SK-N-SH (cell line): Measurements from ENCODE around the gene NAALAD2. TPM values are rescaled to one million over a fixed set of nuclear protein-coding genes. Genes with fewer than 3 reads are reported as not detected.

Experiments
- CTCF ChIA-PET: fragments of 300-600, 350-600 bp; formaldehyde crosslinking; extraction: SDS; loops from one replicate; lab custom pipeline; 2021; lab: Yijun Ruan, JAX
- POLR2A ChIA-PET: fragments of 350-600 bp; sonication (Branson Sonifier 250); formaldehyde crosslinking; extraction: SDS; loops from one replicate; lab custom pipeline; 2020; ENCODE audit warnings: antibody characterized with exemption, inconsistent platforms; lab: Yijun Ruan, JAX
- DNase-seq: peaks from one replicate; pipeline ENCODE4 v3.0.0; 2012
- H2AFZ ChIP-seq: fragments of 200-600 bp; sonication (generic); 2 replicates; pipeline ENCODE4 v1.8.1; 2016; ENCODE audit warnings: antibody characterized with exemption, mild to moderate bottlenecking, low read depth
- H3F3A ChIP-seq: fragments of 200-600 bp; sonication (generic); replicated peaks from 2 replicates; pipeline ENCODE3; 2016; ENCODE audit warnings: antibody characterized with exemption, mild to moderate bottlenecking; ENCODE audit not compliant: insufficient read depth
- H3K27ac ChIP-seq, 2 experiments: fragments of 200-500 bp in 1 of 2; fragments of 200-600 bp in 1 of 2; sonication (Bioruptor generic) in 1 of 2; sonication (generic), shearing (Covaris generic) in 1 of 2; 2 replicates each; pipeline versions ENCODE4 v1.5.1 to v1.6.1; 2014 to 2016; ENCODE audit warnings: low read depth in 2 of 2, inconsistent platforms in 1 of 2, low read length in 1 of 2, mild to moderate bottlenecking in 1 of 2, mixed read lengths in 1 of 2
- H3K27me3 ChIP-seq: fragments of 200-600 bp; sonication (generic), shearing (Covaris generic); 2 replicates; pipeline ENCODE4 v1.6.1; 2016; ENCODE audit warnings: mixed run types; ENCODE audit not compliant: insufficient read depth
- H3K36me3 ChIP-seq, 2 experiments: fragments of 200-500 bp in 1 of 2; fragments of 200-600 bp in 1 of 2; sonication (Bioruptor generic) in 1 of 2; sonication (generic) in 1 of 2; replicated peaks in 1 of 2; 2 replicates each; pipeline versions ENCODE3 to v1.5.1; 2014 to 2016; ENCODE audit warnings: low read length in 1 of 2, mild to moderate bottlenecking in 1 of 2; ENCODE audit not compliant: insufficient read depth in 2 of 2, control insufficient read depth in 1 of 2
- H3K4me1 ChIP-seq, 2 experiments: fragments of 200-500 bp in 1 of 2; fragments of 200-600 bp in 1 of 2; sonication (Bioruptor generic) in 1 of 2; sonication (generic), shearing (Covaris generic) in 1 of 2; 2 replicates each; pipeline versions ENCODE4 v1.5.1 to v1.6.1; 2014 to 2016; ENCODE audit warnings: low read depth in 1 of 2, low read length in 1 of 2, mixed run types in 1 of 2; ENCODE audit not compliant: insufficient read depth in 2 of 2, control insufficient read depth in 1 of 2
- H3K4me2 ChIP-seq: fragments of 200-600 bp; sonication (generic), shearing (Covaris generic); 2 replicates; pipeline ENCODE4 v1.6.1; 2017; ENCODE audit warnings: mixed run types
- H3K4me3 ChIP-seq, 2 experiments: fragments of 200-500 bp in 1 of 2; fragments of 200-600 bp in 1 of 2; sonication (Bioruptor generic) in 1 of 2; sonication (generic), shearing (Covaris generic) in 1 of 2; 2 replicates each; pipeline versions ENCODE4 v1.5.1 to v1.8.1; 2014 to 2016; ENCODE audit warnings: low read depth in 2 of 2, inconsistent platforms in 1 of 2, low read length in 1 of 2, mild to moderate bottlenecking in 1 of 2, mixed read lengths in 1 of 2, moderate library complexity in 1 of 2
- H3K79me2 ChIP-seq: fragments of 200-600 bp; sonication (generic); 2 replicates; pipeline ENCODE4 v1.8.1; 2017; ENCODE audit warnings: mild to moderate bottlenecking; ENCODE audit not compliant: insufficient read depth
- H3K9ac ChIP-seq: fragments of 200-600 bp; sonication (generic); 2 replicates; pipeline ENCODE4 v1.6.1; 2017; ENCODE audit warnings: mixed run types
- H3K9me2 ChIP-seq: fragments of 200-600 bp; sonication (generic); 2 replicates; pipeline ENCODE4 v1.6.1; 2017; ENCODE audit warnings: mixed run types
- H3K9me3 ChIP-seq: fragments of 200-600 bp; sonication (generic); 2 replicates; pipeline ENCODE4 v1.6.1; 2017; ENCODE audit warnings: mixed run types, mild to moderate bottlenecking, moderate library complexity
- H4K20me1 ChIP-seq: fragments of 200-600 bp; sonication (generic); 2 replicates; pipeline ENCODE4 v1.6.1; 2017; ENCODE audit warnings: mild to moderate bottlenecking, mixed run types; ENCODE audit not compliant: insufficient read depth
- EZH2phosphoT487 ChIP-seq: fragments of 200-600 bp; sonication (generic); IDR thresholded peaks from 2 replicates; pipeline ENCODE4 v1.6.1; 2017; ENCODE audit warnings: low read depth, mixed run types, mild to moderate bottlenecking, antibody characterized with exemption, moderate library complexity, borderline replicate concordance
- FOSL2 ChIP-seq: IDR thresholded peaks from 2 replicates; pipeline ENCODE4 v1.4.0; 2012; ENCODE audit warnings: low read depth, mild to moderate bottlenecking, moderate library complexity, borderline replicate concordance
- FOXJ3 ChIP-seq: sonication (generic); formaldehyde crosslinking; IDR thresholded peaks from 2 replicates; pipeline ENCODE4 v1.5.1; 2020; ENCODE audit warnings: mild to moderate bottlenecking, missing genetic modification reagents
- FOXM1 ChIP-seq: IDR thresholded peaks from 2 replicates; pipeline ENCODE4 v1.4.0; 2012; ENCODE audit warnings: low read depth, mild to moderate bottlenecking
- GABPA ChIP-seq: IDR thresholded peaks from 2 replicates; pipeline ENCODE4 v1.4.0; 2012; ENCODE audit warnings: low read depth, mild to moderate bottlenecking
- GATA2 ChIP-seq: sonication (generic); formaldehyde crosslinking; IDR thresholded peaks from 2 replicates; pipeline ENCODE4 v1.5.0; 2020; ENCODE audit warnings: mild to moderate bottlenecking, missing genetic modification reagents
- MAX ChIP-seq: IDR thresholded peaks from 2 replicates; pipeline ENCODE4 v1.4.0; 2012; ENCODE audit warnings: low read depth
- MXI1 ChIP-seq: IDR thresholded peaks from 2 replicates; pipeline ENCODE4 v1.6.1; 2012; ENCODE audit warnings: mild to moderate bottlenecking, low read depth, low read length, improper control_type of control experiment
- NRF1 ChIP-seq: IDR thresholded peaks from 2 replicates; pipeline ENCODE4 v1.6.1; 2012; ENCODE audit warnings: low read depth, mild to moderate bottlenecking, low read length
- POLR2AphosphoS5 ChIP-seq: IDR thresholded peaks from 2 replicates; pipeline ENCODE4 v1.6.1; 2012; ENCODE audit warnings: low read depth, low read length
- RAD21 ChIP-seq: IDR thresholded peaks from 2 replicates; pipeline ENCODE4 v1.6.1; 2012; ENCODE audit warnings: mild to moderate bottlenecking, low read length
- RCOR1 ChIP-seq: fragments of 150-350 bp; IDR thresholded peaks from 2 replicates; pipeline ENCODE4 v1.6.1; 2017; ENCODE audit warnings: antibody characterized with exemption, low read length
- SIN3A ChIP-seq: IDR thresholded peaks from 2 replicates; pipeline ENCODE4 v1.6.1; 2012; ENCODE audit warnings: low read depth, mild to moderate bottlenecking, low read length, moderate library complexity, borderline replicate concordance
- TAF1 ChIP-seq: IDR thresholded peaks from 2 replicates; pipeline ENCODE4 v1.6.1; 2012; ENCODE audit warnings: low read depth, mild to moderate bottlenecking, low read length, moderate library complexity, borderline replicate concordance
- TEAD4 ChIP-seq: IDR thresholded peaks from 2 replicates; pipeline ENCODE4 v1.4.0; 2012; ENCODE audit warnings: mild to moderate bottlenecking, borderline replicate concordance; ENCODE audit not compliant: insufficient read depth
- USF2 ChIP-seq: fragments of 150-350 bp; IDR thresholded peaks from 2 replicates; pipeline ENCODE4 v1.6.1; 2017; ENCODE audit warnings: antibody characterized with exemption, low read length, low read depth, borderline replicate concordance
- YY1 ChIP-seq: IDR thresholded peaks from 2 replicates; pipeline ENCODE4 v1.4.0; 2012; ENCODE audit warnings: low read depth, mild to moderate bottlenecking
- WGBS: methylation state at CpG from one replicate; pipeline ENCODE4 v1.1.6; 2017; ENCODE audit warnings: low lambda C conversion rate; 5-methylcytosine and 5-hydroxymethylcytosine counted together
- polyA plus RNA-seq, 3 experiments: library from polyadenylated mRNA; depleted of rRNA; stranded (reverse); fragments of >200 nt; gene quantifications; 2 replicates each; pipeline ENCODE4 v1.2.3, GENCODE V29; 2012
- TF ChIP-seq, protein P1 (sequence below): IDR thresholded peaks from 2 replicates; pipeline ENCODE4 v1.4.0; 2012; ENCODE audit warnings: low read depth, borderline replicate concordance
- TF ChIP-seq, protein P2 (sequence below): fragments of 200-600 bp; sonication (generic); IDR thresholded peaks from 2 replicates; pipeline ENCODE4 v1.6.1; 2017; ENCODE audit warnings: antibody characterized with exemption, mild to moderate bottlenecking, moderate library complexity

NAALAD2 gene
- polyA plus RNA-seq, 1 of the 3 experiments (the other 2 are of a cell fraction), result 0.74 TPM

DNA sequence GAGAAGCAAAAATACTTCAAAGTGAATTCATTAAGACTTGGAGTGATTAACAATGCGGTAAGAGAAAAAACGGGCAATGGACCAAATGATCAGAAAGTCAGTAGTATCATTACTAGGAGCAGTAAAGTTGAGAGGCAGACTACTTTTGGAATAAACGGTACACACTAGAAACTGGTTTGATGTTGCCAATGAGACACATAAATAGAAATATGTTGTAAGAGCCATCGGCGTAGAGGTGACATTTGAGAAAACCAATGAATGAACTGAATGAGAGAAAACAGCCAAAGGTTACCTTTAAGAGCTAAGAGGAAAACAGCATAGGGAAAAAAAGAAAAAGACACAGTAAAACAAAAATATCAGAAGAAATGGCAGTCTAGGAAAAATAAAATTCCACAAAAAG lies 82.1 kb downstream of the NAALAD2 start:
- WGBS, result 94% methylated on average over 5 of the region's 5 CpGs
- H3F3A ChIP-seq, result no peaks in the 10 kb centered on the region

More for the DNA sequence above, 82.1 kb downstream of the NAALAD2 start:
- ChIA-PET POLR2A (no interaction called here), CTCF (no interaction called here)
- Histone ChIP-seq H3K4me3 (no peak overlapping the region), H3K4me1 (peaks cover 3 to 5% of the 10 kb centered on the region in 2 experiments; a peak in 3 of 4 replicates), H3K79me2 (peaks cover 99% of the 10 kb centered on the region), H3K9ac (no peak overlapping the region), H3K9me3 (no peaks in the 10 kb centered on the region), H3K4me2 (no peak overlapping the region), H3K27me3 (no peaks in the 10 kb centered on the region), H3K27ac (no peak overlapping the region), H3K36me3 (peaks cover 44 to 51% of the 10 kb centered on the region in 2 experiments), H4K20me1 (peaks cover 45% of the 10 kb centered on the region), H3K9me2 (no peaks in the 10 kb centered on the region), H2AFZ (no peak overlapping the region)
- TF ChIP-seq RCOR1, result no peak
- no peak for TF ChIP-seq NRF1
- no peak for TF ChIP-seq MAX
- TF ChIP-seq EZH2phosphoT487, result no peak
- TF ChIP-seq RAD21, result no peak
- no peak for TF ChIP-seq TEAD4
- no peak for TF ChIP-seq FOXJ3 (CRISPR knock-in tag)
- TF ChIP-seq GATA2 (CRISPR knock-in tag), result no peak
- TF ChIP-seq FOXM1, result no peak
- no peak for TF ChIP-seq POLR2AphosphoS5
- no peak for TF ChIP-seq MXI1
- TF ChIP-seq FOSL2, result no peak
- TF ChIP-seq SIN3A, result no peak
- TF ChIP-seq YY1, result no peak
- TF ChIP-seq USF2, result no peak
- TF ChIP-seq GABPA, result no peak
- TF ChIP-seq, protein P1, sequence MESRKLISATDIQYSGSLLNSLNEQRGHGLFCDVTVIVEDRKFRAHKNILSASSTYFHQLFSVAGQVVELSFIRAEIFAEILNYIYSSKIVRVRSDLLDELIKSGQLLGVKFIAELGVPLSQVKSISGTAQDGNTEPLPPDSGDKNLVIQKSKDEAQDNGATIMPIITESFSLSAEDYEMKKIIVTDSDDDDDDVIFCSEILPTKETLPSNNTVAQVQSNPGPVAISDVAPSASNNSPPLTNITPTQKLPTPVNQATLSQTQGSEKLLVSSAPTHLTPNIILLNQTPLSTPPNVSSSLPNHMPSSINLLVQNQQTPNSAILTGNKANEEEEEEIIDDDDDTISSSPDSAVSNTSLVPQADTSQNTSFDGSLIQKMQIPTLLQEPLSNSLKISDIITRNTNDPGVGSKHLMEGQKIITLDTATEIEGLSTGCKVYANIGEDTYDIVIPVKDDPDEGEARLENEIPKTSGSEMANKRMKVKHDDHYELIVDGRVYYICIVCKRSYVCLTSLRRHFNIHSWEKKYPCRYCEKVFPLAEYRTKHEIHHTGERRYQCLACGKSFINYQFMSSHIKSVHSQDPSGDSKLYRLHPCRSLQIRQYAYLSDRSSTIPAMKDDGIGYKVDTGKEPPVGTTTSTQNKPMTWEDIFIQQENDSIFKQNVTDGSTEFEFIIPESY, result no peak
- TF ChIP-seq, protein P2, sequence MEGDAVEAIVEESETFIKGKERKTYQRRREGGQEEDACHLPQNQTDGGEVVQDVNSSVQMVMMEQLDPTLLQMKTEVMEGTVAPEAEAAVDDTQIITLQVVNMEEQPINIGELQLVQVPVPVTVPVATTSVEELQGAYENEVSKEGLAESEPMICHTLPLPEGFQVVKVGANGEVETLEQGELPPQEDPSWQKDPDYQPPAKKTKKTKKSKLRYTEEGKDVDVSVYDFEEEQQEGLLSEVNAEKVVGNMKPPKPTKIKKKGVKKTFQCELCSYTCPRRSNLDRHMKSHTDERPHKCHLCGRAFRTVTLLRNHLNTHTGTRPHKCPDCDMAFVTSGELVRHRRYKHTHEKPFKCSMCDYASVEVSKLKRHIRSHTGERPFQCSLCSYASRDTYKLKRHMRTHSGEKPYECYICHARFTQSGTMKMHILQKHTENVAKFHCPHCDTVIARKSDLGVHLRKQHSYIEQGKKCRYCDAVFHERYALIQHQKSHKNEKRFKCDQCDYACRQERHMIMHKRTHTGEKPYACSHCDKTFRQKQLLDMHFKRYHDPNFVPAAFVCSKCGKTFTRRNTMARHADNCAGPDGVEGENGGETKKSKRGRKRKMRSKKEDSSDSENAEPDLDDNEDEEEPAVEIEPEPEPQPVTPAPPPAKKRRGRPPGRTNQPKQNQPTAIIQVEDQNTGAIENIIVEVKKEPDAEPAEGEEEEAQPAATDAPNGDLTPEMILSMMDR, result no peak
- no peak for TF ChIP-seq TAF1
- no peak for DNase-seq
